Rectal smooth muscle tissue (tissue), 1 donor: ENCODE data around the gene USP28.
"Not testable (repeated sequence)": the region's sequence is repeated elsewhere in the genome, so short reads cannot be mapped to it uniquely, and the experiment has no call there.

Experiments used
- H3K27ac ChIP-seq: one replicate; pipeline ENCODE4 v1.7.0; 2013; ENCODE audit warnings: low read depth, low read length, inconsistent platforms
- H3K27me3 ChIP-seq: one replicate; pipeline ENCODE4 v1.7.0; 2013; ENCODE audit warnings: low read length; ENCODE audit not compliant: control insufficient read depth, insufficient read depth
- H3K36me3 ChIP-seq: one replicate; pipeline ENCODE4 v1.7.0; 2013; ENCODE audit warnings: low read length; ENCODE audit not compliant: control insufficient read depth, insufficient read depth
- H3K4me1 ChIP-seq: one replicate; pipeline ENCODE4 v1.7.0; 2013; ENCODE audit warnings: low read length; ENCODE audit not compliant: control insufficient read depth, insufficient read depth
- H3K4me3 ChIP-seq: one replicate; pipeline ENCODE4 v1.7.0; 2013; ENCODE audit warnings: low read length
- H3K9ac ChIP-seq: one replicate; pipeline ENCODE4 v1.7.0; 2013; ENCODE audit warnings: low read length

Gene USP28

GRCh38 chr11:113895367-113896155 lies 20.2 kb upstream of the USP28 start:
- H3K27ac ChIP-seq = no peak overlapping the region
- H3K9ac ChIP-seq = no peak overlapping the region
- no peaks in the 10 kb centered on the region for H3K36me3 ChIP-seq
- H3K27me3 ChIP-seq = no peaks in the 10 kb centered on the region
- no peak overlapping the region for H3K4me3 ChIP-seq
- H3K4me1 ChIP-seq = no peaks in the 10 kb centered on the region

GRCh38 chr11:113894421-113894996 lies 19.1 kb upstream of the USP28 start:
- H3K27ac ChIP-seq = no peak overlapping the region
- H3K4me1 ChIP-seq = no peaks in the 10 kb centered on the region
- H3K36me3 ChIP-seq = no peaks in the 10 kb centered on the region
- no peak overlapping the region for H3K9ac ChIP-seq
- H3K4me3 ChIP-seq = no peak overlapping the region
- H3K27me3 ChIP-seq = no peaks in the 10 kb centered on the region

- H3K27me3 ChIP-seq = no peaks in the 10 kb centered on the region
- H3K9ac ChIP-seq = no peak overlapping the region
- no peaks in the 10 kb centered on the region for H3K4me1 ChIP-seq
- H3K36me3 ChIP-seq = no peaks in the 10 kb centered on the region
- no peak overlapping the region for H3K27ac ChIP-seq
- H3K4me3 ChIP-seq = no peak overlapping the region
Measured at GRCh38 chr11:113888848-113889247, 13.5 kb upstream of the USP28 start.

- Histone ChIP-seq H3K4me1 (no peaks in the 10 kb centered on the region), H3K4me3 (no peak overlapping the region), H3K27ac (no peak overlapping the region), H3K27me3 (no peaks in the 10 kb centered on the region), H3K36me3 (no peaks in the 10 kb centered on the region), H3K9ac (no peak overlapping the region)
Measured at GRCh38 chr11:113885897-113886296, 10.5 kb upstream of the USP28 start.

GRCh38 chr11:113884361-113884836 lies 9.0 kb upstream of the USP28 start:
- no peak overlapping the region for H3K9ac ChIP-seq
- H3K27ac ChIP-seq = no peak overlapping the region
- no peak overlapping the region for H3K4me3 ChIP-seq
- no peaks in the 10 kb centered on the region for H3K36me3 ChIP-seq
- H3K27me3 ChIP-seq = no peaks in the 10 kb centered on the region
- H3K4me1 ChIP-seq = no peaks in the 10 kb centered on the region

GRCh38 chr11:113881856-113882255 lies 6.5 kb upstream of the USP28 start:
- H3K27me3 ChIP-seq = no peaks in the 10 kb centered on the region
- no peak overlapping the region for H3K4me3 ChIP-seq
- no peak overlapping the region for H3K9ac ChIP-seq
- no peaks in the 10 kb centered on the region for H3K36me3 ChIP-seq
- H3K4me1 ChIP-seq = no peaks in the 10 kb centered on the region
- no peak overlapping the region for H3K27ac ChIP-seq

- Histone ChIP-seq H3K4me1 (peaks cover 1% of the 10 kb centered on the region), H3K9ac (no peak overlapping the region), H3K36me3 (no peaks in the 10 kb centered on the region), H3K4me3 (no peak overlapping the region), H3K27me3 (no peaks in the 10 kb centered on the region), H3K27ac (no peak overlapping the region)
Measured at GRCh38 chr11:113880971-113881370, 5.6 kb upstream of the USP28 start.

- not testable (repeated sequence) for H3K36me3 ChIP-seq, H3K27ac ChIP-seq, H3K4me3 ChIP-seq, H3K27me3 ChIP-seq, H3K4me1 ChIP-seq, H3K9ac ChIP-seq
Measured at GRCh38 chr11:113879446-113879845, 4.1 kb upstream of the USP28 start.

- H3K4me3 ChIP-seq = no peak overlapping the region
- no peak overlapping the region for H3K9ac ChIP-seq
- no peaks in the 10 kb centered on the region for H3K36me3 ChIP-seq
- no peaks in the 10 kb centered on the region for H3K27me3 ChIP-seq
- peaks cover 9% of the 10 kb centered on the region for H3K4me1 ChIP-seq
- H3K27ac ChIP-seq = no peak overlapping the region
Measured at GRCh38 chr11:113877670-113878055, 2.3 kb upstream of the USP28 start.

GRCh38 chr11:113876798-113877669 lies 1.7 kb upstream of the USP28 start:
- Histone ChIP-seq H3K36me3 (no peaks in the 10 kb centered on the region), H3K27me3 (no peaks in the 10 kb centered on the region), H3K27ac (no peak overlapping the region), H3K4me1 (peaks cover 11% of the 10 kb centered on the region), H3K4me3 (no peak overlapping the region), H3K9ac (no peak overlapping the region)

- peak overlapping the region; percentile 82 for H3K4me3 ChIP-seq
- H3K4me1 ChIP-seq = peaks cover 11% of the 10 kb centered on the region
- peak overlapping the region; percentile 80 for H3K9ac ChIP-seq
- H3K36me3 ChIP-seq = no peaks in the 10 kb centered on the region
- H3K27ac ChIP-seq = peak overlapping the region; percentile 97
- H3K27me3 ChIP-seq = no peaks in the 10 kb centered on the region
Measured at GRCh38 chr11:113876074-113876797, 864 bp upstream of the USP28 start.
